NCI-H748 (cell line): ENCODE data around the gene PBX1.

ENCODE experiments used
- DNase-seq: peaks from one replicate; lab custom pipeline; 2025; ENCODE audit not compliant: unreplicated experiment; lab: John Stamatoyannopoulos, UW

PBX1 gene

DNA sequence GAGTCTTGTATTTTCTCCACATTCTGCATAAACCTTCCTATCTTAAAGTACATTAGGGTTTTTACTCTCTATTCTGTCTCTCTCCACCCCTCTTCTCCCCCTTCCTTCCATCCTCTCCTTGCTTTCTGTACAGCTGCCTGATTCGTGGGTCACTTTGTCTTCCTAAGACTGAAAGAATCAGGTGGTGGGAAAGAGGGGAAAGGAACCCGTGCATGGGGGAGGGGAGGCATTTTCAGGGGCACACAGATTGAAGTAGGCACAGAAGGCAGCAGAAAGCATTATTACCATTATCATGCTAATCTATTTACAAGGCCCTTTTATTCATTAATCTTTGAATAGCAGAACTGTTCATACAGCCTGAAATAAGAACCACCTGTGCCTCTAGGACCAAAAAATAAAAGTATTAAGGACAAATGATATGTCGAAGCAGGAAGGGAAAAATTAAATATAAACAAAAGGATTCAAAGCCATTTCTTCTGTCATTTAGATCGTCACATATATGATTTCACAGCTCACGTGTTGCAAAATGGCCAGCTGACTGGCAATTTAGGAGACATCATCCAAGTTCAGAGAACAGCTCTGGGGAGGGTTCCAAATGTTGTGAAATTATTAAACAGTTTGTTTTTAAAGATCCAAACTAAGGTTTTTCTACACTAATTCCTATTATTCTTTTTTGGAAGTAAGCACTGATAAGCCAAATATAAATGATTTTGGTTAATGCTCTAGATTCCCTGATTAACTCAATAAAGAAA is 154.6 kb downstream of the PBX1 start:
- DNase-seq: no peak

DNA sequence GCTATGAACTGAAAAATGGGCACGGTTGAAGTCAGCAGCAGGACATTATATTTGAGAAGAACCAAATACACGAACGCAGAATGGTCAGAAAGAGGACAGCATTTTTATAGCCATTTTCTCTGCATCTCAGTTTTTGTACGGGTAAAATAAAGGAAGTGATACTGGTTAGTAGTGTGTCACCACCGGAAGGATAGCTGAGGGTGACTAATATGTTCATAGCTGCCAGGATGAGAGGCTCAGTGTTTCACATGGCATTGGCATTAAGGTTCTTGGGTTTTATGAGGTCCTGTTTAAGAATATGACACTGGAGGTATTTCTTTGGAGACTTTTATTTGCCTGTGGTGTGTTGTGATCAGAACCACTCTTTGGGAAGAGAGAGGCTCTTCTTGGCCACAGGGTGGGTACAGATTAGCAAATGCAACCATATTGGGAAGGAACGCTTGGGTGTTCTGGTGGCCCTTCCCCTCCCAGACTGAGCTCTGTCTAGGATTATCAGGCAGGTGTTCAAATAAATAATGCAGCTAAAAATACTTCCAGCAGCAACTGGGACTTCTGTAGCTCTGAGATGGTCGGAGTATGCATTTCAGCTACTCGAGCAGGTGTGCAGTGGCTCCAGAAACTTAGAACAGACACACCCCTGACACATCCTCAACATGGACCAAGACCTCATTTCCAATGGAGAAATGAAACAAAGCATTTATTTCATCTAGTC is 158.2 kb downstream of the PBX1 start:
- no peak for DNase-seq

DNA sequence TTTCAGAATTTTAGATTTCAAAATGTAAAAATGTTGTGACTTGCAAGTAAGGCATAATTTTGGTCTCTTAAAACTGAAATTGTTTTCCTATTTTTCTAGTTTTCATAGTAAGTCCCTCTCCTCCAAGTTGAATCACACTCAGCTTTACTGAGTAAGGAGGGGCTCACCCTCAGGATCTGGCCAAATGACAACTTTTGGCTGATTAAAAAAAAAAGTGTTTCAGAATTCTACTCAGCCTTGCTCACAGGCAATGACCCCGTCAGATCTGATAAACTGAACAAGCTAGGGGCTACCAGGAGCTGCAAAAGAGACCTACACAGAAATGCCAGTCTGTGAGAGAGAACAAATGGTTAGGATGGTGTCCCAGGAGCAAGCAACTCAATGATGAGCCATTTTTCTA is 159.8 kb downstream of the PBX1 start:
- DNase-seq: no peak

DNA sequence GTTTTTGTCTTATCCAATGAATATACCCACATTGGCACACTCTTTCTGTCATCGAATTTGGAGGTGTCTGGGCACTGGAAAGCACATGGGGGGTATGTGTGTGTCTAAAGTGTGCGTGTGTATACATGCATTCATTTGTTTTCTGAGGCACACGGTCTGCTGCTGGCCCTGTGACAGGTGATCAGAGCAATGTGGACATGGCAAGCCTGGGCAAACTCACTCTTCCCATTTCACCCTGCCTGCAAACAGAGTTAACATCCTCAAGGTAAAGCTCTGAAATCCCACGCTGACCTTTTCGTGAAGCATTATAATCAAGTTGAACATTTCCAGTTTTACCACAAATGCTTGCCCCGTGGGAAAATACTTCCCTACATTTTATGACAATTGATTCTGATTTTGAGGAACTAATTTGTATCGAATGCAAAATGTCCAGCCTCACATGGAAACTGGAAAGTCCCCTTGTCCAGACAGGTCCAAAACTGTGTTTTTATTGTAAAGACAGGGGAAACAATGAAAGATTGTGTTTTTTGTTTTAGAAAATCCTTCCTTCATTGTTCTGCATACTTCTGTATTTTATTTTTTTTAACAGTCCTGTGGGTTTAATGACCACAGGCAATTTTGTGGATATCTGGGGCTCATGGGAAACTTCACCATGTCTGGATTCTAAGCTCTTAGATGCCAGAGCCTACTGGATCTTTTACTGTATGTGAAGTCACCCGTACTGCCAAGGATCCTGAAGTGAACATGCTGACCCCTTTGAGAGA is 160.9 kb downstream of the PBX1 start:
- DNase-seq: no peak

DNA sequence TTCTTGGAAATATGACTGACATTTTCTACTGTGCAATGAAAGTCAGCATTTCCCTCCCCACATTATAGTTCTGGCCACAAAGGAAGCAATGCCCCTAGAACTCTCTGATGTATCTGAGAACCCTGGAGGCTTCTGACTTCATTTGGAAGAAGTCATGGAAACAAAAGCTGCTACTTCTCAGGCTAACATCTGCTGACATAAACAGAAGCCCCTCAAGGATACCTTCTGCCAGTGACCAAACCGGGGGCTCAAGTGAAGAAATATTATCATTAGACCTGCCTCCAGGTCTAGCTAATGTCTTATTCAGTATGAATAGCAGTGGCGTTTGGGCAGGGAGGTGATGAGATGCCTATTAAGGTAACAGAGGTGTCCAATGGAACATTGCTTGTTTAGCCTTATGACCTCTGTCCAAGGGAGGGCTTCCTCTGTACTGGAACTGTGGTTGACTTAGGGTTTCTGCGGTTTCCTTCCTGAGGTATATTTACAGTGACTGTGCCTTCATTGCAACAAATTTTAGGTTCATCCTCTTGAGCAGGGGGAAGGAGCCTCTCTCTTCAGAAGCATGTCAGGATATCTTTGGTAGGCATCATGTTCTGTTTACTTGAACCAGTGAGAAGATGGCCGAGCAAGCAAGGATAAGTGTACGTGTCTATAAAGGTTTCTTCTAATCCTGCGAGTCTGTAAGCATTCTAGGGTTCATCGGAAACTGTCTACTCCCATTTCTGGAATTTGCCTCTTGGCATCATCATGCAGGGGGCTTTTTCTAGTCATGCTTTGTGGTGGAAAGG is 161.7 kb downstream of the PBX1 start:
- no peak for DNase-seq

DNA sequence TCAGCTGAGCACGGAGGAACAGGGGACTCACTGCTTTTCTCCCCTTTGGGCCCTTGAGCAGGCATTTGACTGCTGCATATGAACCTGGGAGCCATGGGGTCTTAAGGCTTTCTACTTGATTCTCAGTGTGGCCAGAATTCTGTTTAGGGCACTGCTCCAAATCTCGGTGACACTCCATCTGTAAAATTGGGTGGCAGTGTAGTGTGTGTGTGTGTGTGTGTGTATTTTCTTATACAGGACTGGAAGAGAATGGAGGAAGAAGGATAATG is 162.2 kb downstream of the PBX1 start:
- DNase-seq: no peak

DNA sequence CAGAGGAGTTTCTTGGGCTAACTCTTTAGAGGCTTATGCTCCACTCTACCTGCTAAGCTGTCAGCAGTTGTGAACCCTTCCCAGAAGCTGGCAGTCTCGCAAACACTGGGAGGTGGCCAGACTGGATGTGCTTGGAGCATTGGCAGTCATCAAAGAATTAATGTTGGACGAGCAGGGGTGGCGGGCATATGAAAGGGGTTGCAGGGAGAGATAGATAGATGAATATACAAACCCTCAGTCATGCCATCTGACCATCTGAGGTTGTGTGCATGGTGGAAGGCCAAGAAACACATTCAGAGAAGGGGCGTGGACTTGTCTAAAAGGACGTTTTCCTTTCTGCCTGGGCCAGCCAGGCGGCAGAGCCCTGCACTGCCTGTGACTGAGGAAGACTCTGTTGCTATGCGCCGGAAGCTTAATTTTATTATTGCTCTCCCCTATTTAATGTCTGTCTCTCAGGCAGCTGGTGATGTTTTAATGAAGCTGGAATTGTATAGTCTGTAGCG is 164.4 kb downstream of the PBX1 start:
- peak; percentile 65 for DNase-seq

DNA sequence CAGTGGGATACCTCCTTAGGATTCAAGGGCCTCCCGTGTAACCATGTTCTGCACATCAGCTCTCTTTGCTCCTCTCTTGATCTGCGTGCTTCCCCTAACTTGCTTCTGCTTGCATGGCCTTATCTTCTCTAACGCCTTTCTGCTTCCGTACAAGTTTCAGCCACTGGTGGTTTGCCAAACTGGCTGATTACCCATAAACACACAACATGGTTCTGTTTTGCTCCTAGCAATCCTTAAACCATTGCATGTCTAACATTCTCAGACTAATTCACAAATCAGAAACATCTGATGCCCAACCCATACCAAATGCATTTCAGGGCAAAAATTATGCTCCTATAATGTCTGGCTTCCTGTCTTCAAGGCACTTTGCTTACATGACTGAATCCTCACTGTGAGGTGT is 166.4 kb downstream of the PBX1 start:
- no peak for DNase-seq

DNA sequence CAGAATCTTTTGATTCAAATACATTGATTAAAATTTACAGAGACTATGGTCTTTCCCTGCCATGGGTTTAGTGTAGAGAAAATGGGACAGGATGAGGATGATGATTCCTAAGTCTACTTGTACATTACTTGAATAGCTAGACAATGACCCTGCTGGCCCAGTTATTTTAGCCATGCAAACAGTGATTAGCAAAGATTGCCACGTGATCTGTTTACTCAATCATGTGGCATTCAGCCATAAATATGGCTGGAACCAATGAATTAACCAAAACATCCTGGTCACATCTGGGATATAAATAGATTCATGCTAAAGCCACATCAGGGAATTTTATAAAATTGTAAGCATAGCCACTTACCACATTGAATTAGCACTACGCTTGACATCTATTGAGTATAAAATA is 167.3 kb downstream of the PBX1 start:
- DNase-seq: peak; percentile 40

DNA sequence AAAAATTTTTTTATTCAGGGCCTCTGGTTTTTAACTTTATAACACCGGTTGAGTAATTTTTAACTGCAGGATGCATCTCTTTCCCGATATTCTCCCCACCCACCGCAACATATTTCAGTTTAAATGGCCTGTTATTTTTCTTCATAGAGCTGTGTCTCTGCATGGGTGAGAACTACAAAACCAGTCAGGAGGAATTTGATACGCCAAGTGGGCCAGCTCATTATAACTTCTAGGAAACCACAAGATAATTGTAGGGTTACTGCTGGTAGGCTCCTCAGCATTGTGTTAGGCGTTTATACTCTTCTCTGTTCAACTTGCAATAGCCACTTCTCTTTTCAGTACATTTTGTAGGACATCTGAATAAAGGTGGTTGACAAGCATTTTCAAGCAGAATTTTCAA is 169.7 kb downstream of the PBX1 start:
- DNase-seq: peak; percentile 39

DNA sequence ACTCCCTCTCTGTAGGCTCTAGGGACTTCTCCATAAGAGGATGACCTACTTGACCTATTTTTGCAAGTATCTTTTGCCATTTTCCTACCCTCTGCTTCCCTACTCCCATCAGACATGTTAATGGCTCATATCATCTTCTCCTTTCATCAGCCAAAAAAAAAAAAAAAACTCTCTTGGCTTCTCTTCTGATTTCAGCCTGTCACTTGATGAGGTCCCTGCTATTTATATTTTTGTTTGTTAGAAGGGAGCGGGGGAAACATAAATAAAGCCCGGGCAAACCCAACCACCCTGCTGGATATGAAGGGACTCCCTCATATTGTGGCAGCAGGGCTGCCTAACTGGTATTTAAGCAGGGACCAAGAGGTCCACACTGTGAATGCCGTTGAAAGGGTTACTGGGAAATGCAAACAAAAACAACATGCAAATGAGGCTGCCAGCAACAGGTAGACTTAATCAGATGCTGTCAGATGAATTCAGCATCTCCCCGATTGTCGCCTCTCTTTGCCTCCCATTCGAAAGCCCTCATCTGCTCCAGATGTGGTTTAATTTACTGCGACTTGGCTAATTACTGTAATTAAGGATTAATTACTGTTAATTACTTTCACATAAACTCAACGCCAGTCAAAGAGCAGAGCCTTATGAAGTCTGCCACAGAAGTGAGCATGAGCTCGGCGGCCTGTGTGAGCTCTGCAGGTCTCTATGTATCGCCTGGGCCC is 172.3 kb downstream of the PBX1 start:
- DNase-seq: no peak

DNA sequence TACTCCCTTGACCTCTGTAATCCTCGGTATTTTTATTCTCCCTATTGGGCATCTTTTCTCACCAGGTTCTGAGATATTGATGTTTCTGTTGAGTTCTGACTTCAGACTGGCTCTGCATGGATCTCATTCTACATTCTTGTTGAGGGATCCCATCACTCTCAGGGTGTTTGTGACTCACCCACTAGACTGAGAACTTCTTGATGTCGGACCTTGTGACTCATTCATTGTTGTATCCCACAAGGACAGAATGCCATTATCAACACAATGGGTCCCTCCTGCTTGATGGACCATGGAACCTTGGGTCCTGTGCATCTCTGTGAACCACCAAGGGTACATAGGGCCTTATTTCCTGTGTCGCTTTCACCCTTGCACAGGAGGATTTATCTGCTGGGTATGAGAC is 174.1 kb downstream of the PBX1 start:
- no peak for DNase-seq

DNA sequence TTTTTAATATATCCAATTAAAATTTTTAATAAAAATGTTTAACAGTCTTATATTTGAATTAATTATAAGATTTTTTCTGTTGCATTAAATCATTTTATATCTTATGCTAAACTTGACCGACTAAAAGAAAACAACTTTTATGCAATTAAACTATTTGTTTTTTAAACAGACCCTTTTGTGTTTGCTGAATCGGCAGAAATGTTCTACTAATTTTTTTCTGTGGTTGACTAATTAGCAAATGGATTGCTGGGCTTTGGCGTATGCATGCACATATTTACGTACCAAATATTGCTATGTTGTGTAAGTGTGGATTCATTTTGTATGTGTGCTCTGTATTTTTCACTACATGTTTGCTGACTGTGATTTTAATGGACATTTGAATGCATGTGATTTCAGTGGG is 174.8 kb downstream of the PBX1 start:
- DNase-seq: no peak

DNA sequence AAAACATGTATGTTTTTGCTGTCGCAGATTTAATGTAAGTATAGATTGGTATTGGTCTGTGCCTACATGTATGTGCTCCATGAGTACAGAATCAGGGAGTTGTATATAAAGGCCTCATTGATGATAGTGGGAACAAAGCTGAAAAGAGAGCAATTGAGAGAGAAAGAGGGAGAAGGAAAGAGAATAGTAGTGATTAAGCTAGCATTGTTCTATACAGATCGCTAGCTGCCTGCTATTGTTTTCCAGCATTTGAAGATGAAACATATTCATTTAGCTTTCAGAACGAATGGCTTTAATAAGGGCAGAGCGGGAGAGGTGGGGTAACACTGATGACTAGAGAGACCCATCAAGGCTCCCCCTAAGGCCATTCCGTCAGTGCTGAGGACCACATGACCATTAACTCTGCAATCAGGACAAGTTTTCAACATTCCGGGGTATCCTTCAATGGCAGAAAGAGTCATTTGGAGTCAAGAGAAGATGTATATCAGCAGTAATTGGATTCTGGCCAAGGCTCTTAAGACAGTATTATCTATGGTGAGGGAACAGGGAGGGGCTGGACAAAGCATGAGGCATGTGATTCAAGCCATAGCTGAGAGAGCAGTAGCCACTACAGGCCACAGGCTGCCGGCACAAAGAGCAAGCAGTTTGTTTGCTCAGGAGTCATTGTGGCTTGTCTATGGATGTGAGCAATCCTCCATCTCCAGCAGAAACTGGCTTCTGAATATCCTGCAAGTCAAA is 176.5 kb downstream of the PBX1 start:
- peak; percentile 69 for DNase-seq

DNA sequence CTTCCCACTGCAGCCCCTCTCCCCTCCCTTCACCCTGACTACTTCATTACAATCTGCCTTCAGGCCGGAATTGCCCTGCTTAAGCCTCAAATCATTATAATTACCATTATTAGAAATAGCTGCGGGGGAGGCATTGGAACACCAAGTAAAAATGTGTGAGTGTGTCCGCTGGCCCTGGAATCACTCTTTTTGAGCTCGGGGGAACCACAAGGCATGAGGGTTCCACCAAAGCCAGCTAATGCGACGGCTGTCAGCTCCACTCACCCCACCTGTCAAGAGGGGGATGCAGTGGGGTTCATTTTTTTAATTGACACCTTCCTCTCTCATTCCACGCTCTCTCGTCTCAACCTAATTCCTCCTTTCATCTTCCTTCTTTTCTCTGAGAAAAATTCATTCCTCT is 177.2 kb downstream of the PBX1 start:
- DNase-seq: no peak

DNA sequence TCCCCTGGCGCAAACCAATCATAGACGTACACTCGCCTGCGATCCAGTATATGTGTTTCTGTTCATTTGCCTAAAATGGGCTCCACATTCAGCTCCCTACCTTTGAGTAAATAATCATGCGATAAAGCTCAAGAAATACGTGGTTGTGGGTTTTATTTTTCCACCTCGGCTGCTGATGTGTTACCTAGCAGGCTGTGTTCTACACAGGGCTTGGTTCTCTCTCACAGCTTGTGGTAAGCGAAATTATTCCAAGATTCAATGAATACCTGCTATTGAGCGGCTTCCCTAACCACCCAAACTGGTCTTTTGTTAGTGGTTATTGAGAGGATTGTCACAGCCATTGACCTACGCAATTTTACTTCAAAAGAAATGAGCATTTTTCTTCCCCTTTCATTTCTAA is 180.2 kb downstream of the PBX1 start:
- DNase-seq: no peak

DNA sequence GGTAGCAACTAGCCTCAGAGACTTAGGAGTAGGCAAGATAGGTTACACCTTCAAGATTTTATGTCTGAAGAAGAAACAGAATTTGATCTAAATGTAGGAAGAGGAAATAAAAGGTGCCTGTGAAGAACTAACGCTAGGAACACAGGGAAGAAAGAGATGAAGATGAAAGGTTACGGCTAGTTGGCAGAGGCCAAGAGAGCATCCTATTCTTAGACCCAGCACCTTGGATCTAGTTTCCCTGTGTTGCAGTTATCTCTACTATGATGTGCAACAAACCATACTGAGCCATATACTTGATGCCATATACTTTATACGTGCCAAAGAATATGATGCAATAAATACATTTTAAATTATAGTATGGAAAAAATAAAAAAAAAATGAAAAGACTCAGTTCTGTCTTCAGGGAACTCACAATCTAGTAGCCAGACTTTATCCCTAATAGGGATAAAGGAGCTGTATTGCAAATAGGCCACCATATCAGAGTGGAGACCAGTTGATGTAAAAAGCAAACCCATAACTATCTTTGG is 181.1 kb downstream of the PBX1 start:
- DNase-seq: no peak

DNA sequence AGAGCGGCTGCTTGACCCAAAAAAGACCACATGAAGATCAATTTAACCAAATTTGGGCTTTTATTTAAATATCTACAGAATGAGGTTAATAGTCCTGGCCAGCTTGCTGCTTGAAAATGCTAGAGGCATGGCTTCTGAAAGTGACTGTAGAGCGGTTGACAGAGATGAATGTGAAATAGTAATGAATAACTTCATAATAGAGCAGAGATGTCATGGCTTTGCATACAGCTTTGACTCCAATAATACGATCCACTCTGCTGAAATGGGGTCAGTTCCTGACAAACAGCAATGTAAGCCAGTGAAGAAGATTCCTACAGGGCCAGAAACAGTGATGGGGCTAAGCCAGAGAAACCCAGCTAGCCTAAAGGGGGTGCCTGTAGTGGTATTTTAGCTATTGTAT is 183.8 kb downstream of the PBX1 start:
- DNase-seq: no peak

DNA sequence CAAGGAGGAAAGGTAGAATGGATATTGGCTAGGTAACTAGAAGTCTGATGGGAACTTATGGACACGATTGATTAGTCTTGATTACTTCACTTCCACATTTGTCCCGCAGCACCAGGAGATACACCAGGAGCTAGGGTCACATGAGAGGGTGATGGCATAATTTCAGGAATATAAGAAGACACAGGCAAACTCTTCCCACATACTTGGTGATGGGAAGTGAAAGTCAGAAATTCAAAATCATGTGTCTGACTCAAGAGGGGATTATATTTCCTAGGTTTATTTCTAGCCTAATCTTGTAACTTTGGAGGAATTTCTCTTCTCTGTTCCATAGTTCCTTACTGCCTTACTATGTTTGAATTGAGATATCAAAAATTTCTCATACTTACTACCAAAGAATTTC is 185.0 kb downstream of the PBX1 start:
- no peak for DNase-seq

DNA sequence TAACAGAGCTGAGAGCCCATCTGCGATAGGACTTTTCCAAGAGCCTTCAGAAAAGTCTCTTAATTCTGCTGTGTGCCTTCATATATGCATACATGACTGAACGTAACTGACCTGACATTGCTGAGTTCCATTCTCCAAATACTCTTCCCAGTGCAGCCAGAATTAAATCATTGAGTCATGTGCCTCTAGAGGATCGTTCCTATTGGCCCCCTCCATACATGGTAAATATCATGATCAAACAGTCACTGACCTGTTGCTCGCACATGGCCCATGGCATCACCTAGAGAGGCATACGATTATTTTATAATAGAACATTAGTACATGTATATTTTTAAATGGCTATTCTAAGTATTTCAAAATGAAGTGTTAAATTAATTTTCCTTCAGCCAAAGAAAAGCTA is 186.8 kb downstream of the PBX1 start:
- DNase-seq: no peak
